ENCODE data around the gene SLC9B2.

DNA sequence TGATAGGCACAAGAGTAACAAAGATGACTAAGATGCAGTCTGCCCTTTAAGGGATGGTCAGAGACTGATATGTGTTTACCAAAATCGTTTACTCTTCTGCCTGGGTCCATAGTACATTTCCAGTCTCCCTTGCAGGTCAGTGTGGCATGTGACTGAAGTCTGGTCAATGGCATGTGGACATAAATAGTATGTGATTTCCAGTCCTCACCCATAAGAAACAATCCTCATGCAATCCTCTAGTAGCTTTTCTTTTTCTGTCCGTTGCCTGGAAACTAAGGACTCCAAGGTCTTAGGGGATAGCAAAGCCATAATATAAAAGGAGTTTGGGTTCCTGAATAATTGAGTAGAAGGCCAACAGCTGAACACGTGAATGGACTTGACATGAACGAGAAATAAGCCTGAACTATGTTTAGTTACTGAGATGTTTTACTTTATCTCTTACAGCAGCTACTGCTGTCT is 1.1 kb downstream of the SLC9B2 start:
- TF ChIP-seq POLR2A (IDR thresholded peaks at IDR 0.05), result no peak
- TF ChIP-seq, protein P1, sequence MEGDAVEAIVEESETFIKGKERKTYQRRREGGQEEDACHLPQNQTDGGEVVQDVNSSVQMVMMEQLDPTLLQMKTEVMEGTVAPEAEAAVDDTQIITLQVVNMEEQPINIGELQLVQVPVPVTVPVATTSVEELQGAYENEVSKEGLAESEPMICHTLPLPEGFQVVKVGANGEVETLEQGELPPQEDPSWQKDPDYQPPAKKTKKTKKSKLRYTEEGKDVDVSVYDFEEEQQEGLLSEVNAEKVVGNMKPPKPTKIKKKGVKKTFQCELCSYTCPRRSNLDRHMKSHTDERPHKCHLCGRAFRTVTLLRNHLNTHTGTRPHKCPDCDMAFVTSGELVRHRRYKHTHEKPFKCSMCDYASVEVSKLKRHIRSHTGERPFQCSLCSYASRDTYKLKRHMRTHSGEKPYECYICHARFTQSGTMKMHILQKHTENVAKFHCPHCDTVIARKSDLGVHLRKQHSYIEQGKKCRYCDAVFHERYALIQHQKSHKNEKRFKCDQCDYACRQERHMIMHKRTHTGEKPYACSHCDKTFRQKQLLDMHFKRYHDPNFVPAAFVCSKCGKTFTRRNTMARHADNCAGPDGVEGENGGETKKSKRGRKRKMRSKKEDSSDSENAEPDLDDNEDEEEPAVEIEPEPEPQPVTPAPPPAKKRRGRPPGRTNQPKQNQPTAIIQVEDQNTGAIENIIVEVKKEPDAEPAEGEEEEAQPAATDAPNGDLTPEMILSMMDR (IDR thresholded peaks at IDR 0.05), result no peak

Measured in upper lobe of left lung (tissue), 4 donors.